ENCODE measurements around the gene TNIK. TPM values are rescaled to one million over a fixed set of nuclear protein-coding genes. Genes with fewer than 3 reads are reported as not detected.

TNIK gene
- total RNA-seq, 6 donors from 2014 or later: 23.2 to 74.4 (median 38.3) TPM

- H3K36me3 ChIP-seq: no peaks in the 10 kb centered on the region
- TF ChIP-seq POLR2AphosphoS5 (IDR thresholded peaks at IDR 0.05) (no peak), EP300 (IDR thresholded peaks at IDR 0.05) (no peak), POLR2A (IDR thresholded peaks at IDR 0.05) (no peak)
- TF ChIP-seq, protein P1, sequence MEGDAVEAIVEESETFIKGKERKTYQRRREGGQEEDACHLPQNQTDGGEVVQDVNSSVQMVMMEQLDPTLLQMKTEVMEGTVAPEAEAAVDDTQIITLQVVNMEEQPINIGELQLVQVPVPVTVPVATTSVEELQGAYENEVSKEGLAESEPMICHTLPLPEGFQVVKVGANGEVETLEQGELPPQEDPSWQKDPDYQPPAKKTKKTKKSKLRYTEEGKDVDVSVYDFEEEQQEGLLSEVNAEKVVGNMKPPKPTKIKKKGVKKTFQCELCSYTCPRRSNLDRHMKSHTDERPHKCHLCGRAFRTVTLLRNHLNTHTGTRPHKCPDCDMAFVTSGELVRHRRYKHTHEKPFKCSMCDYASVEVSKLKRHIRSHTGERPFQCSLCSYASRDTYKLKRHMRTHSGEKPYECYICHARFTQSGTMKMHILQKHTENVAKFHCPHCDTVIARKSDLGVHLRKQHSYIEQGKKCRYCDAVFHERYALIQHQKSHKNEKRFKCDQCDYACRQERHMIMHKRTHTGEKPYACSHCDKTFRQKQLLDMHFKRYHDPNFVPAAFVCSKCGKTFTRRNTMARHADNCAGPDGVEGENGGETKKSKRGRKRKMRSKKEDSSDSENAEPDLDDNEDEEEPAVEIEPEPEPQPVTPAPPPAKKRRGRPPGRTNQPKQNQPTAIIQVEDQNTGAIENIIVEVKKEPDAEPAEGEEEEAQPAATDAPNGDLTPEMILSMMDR (IDR thresholded peaks at IDR 0.05): no peak
- 79 to 89% methylated on average over 8 of the region's 8 CpGs for WGBS, 2 donors
- no peak overlapping the region for H3K27ac ChIP-seq
- H3K4me1 ChIP-seq: no peaks in the 10 kb centered on the region
- no peaks in the 10 kb centered on the region for H3K27me3 ChIP-seq
- no peak overlapping the region for H3K4me3 ChIP-seq
- no peaks in the 10 kb centered on the region for H3K9me3 ChIP-seq
- DNase-seq: no peak
- no peak for ATAC-seq (ENCODE audit: low FRiP score in 2 of 2)
Observed at GRCh38 chr3:171236265-171237008, 223.8 kb downstream of the TNIK start.

DNA sequence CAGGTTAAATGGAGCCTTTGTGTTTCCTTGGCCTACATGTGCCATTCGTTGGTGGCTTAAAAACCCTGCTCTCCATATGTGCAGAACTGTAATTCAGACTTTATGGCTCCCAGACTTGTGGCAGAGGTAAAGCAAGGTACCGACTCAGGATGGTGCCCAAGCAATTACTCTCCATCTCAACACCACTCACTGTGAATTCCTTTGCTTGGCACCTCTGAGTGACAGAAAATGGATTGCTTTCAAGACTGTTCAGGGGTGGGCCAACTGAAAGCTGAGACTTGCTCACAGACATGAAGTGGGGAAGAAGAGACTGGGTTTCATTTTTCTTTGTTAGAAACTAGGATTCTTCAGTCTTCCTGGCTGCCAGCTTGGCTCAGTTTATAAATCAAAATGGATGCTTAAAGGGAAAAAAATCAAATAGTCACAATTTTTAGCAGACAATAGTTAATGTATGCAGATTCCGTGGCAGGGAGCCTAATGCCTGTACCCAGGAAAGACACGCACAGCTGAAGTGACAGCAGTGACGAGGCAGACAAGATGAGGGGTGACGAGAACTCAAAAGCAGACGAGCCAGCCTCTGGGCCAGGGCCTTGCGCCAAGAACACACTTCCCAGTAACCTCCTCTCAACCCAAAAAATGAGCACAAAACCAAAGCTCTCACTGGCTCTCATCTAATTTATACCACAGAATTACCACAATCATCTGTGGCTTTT, 225.8 kb downstream of the TNIK start:
- no peak for DNase-seq
- H3K27me3 ChIP-seq: no peaks in the 10 kb centered on the region
- H3K27ac ChIP-seq: no peak overlapping the region
- ATAC-seq (ENCODE audit: low FRiP score in 2 of 2): no peak
- no peak overlapping the region for H3K4me3 ChIP-seq
- H3K36me3 ChIP-seq: no peaks in the 10 kb centered on the region
- TF ChIP-seq EP300 (IDR thresholded peaks at IDR 0.05) (no peak), POLR2AphosphoS5 (IDR thresholded peaks at IDR 0.05) (no peak), POLR2A (IDR thresholded peaks at IDR 0.05) (no peak)
- TF ChIP-seq, protein P1 (IDR thresholded peaks at IDR 0.05): no peak
- WGBS, 2 donors: 78 to 84% methylated on average over 8 of the region's 8 CpGs
- no peaks in the 10 kb centered on the region for H3K4me1 ChIP-seq
- H3K9me3 ChIP-seq: no peaks in the 10 kb centered on the region

GRCh38 chr3:171231361-171231760, 228.8 kb downstream of the TNIK start:
- Histone ChIP-seq H3K4me3 (no peak overlapping the region), H3K27me3 (no peaks in the 10 kb centered on the region), H3K36me3 (no peaks in the 10 kb centered on the region), H3K4me1 (no peaks in the 10 kb centered on the region), H3K27ac (no peak overlapping the region), H3K9me3 (no peaks in the 10 kb centered on the region)
- no peak for ATAC-seq (ENCODE audit: low FRiP score in 2 of 2)
- TF ChIP-seq, protein P1 (IDR thresholded peaks at IDR 0.05): no peak
- TF ChIP-seq POLR2A (IDR thresholded peaks at IDR 0.05) (no peak), EP300 (IDR thresholded peaks at IDR 0.05) (no peak), POLR2AphosphoS5 (IDR thresholded peaks at IDR 0.05) (no peak)
- no peak for DNase-seq
- 86 to 94% methylated on average over 4 of the region's 4 CpGs for WGBS, 2 donors

- Histone ChIP-seq H3K9me3 (no peaks in the 10 kb centered on the region), H3K4me1 (no peaks in the 10 kb centered on the region), H3K36me3 (no peaks in the 10 kb centered on the region), H3K27ac (no peak overlapping the region), H3K4me3 (no peak overlapping the region), H3K27me3 (no peaks in the 10 kb centered on the region)
- no peak for DNase-seq
- ATAC-seq (ENCODE audit: low FRiP score in 2 of 2): no peak
- WGBS, 2 donors: 47 to 61% methylated on average over 4 of the region's 4 CpGs
- TF ChIP-seq POLR2A (IDR thresholded peaks at IDR 0.05) (no peak), EP300 (IDR thresholded peaks at IDR 0.05) (no peak), POLR2AphosphoS5 (IDR thresholded peaks at IDR 0.05) (no peak)
- TF ChIP-seq, protein P1 (IDR thresholded peaks at IDR 0.05): no peak
Observed at GRCh38 chr3:171230865-171231264, 229.3 kb downstream of the TNIK start.

Measured in upper lobe of left lung (tissue), 6 donors.